Ecto neural progenitor cell (in vitro differentiated cells): ENCODE measurements around the gene FOCAD.

ENCODE experiments used
- DNase-seq: peaks from one replicate; pipeline ENCODE4 v3.0.0-alpha.2; 2018; ENCODE audit warnings: low spot score

FOCAD gene

DNA sequence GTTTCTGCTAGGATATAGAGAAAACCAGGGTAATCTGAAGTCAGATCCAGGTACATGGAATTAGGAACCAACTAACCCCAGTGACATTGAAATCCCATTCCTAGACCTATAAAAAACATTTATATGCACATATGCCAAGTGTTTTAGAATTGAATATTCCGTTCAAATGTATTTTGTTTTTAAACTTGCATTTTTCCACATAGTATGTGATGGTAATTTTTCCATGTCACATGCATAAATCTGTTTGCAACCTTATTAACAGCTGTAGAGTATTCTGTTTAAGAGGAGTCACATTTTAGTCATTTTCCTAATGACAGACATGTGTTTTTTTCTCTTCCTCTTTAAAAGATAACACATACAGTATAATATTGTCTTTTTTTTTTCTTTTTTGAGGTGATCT lies 50.2 kb downstream of the FOCAD start:
- no peak for DNase-seq

DNA sequence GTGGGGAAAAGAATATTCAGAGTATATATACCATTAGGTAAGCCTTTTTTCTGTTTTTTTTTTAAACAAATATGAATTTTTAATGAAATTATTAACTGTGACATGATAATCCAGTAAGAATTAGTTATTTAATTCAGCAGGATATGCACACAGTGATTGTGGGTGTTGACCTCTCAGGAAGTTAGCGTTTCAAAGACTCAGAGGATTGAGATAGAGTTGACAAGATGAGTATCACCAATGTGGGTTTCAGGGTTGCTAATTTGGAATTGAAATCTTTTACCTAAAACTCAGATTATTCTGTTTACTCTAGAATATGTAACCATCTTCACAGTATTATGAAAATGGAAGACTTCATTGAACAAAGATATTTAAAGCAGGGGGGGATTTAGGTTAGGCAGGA lies 56.2 kb downstream of the FOCAD start:
- DNase-seq: no peak

DNA sequence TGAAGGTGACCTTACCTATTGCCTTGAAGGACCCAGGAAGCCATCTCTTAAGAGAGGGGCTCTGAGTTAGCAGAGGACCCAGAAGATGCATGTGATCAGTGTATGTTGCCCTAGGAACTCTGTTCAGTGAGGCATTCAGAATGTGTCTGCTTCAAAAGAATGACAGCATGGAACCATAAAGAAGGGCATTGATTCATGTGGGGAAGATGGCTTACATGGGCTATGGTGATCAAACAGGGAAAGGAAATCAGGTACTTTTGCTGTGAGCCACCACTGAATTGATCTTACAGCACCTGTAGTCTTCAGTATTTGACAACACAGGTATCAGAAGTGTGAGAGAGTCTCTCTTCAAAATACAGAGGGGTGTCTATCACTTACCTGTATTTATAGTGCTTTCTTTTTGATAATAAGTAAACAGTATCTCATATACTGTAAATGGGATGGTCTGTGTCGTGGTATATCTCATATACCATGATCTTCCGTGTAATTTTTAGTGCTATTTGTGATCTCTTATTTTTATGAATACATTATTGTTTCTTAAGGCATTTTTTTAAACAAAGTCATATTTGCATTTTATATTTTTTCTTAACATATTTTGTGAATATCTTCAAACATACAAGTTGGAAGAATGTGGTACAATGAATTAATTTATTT lies 57.0 kb downstream of the FOCAD start:
- DNase-seq: no peak

DNA sequence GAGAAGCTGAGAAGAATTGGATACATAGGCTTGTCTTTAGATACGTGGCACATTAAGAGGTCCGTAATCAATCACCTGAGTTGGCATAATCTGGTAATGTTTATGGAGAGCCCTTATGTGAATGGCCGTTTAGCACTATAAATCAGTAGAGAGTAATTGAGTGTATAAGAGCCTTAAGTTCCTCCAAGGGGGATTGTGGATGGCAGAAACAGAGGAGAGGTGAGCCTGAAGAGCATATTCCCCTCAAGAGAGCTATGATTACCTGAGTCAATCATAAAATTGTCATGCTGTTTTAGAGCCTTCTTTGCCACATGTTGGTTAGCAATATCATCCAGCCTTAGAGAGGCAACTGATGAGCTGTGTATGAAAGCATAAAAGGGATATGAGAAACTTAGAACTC lies 58.8 kb downstream of the FOCAD start:
- DNase-seq: no peak

DNA sequence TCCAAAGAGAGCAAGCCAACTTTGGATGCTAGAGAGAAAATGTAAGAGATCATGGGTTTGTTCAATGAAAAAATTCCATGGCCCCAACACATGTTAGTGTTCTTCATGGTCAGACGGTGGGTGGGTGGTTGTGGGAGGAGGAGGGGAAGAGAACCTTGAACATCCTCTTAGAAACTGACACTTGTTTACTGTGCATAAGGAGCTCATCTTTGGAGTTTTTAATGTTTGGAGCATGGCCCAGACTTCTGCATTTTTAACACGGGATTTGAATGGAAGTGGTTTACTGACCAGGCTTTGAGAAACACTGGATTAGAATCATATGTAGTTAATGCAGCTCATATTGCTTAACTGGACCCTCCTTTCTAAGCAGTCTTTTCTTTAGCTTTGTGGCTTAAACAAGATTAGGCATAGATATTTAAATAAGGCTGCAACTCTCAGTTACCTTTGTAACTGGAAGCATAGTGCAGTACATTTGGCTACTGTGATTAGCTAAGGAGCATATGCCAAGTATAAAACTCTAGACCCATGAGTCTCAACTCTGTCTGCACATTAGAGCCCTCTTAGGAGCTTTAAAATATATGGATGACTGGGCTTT lies 60.1 kb downstream of the FOCAD start:
- no peak for DNase-seq

DNA sequence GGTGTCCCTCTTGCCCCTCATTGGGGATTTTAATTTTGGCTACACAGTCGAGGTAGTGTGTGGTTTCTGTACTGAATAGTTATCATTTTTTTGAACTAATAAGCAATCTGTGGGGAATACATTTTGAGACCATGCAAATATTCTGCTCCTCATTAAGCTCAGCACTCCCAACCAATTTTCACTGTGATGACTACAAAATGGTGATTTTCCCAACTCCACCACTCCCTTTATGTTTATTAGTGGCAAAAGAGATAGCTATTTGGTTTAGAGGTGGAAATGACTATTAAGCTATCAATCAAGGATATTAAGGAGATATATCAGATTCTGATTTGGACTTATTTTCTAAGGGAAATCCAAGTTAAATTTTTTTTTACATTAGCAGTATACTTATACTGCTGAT lies 62.9 kb downstream of the FOCAD start:
- DNase-seq: no peak

DNA sequence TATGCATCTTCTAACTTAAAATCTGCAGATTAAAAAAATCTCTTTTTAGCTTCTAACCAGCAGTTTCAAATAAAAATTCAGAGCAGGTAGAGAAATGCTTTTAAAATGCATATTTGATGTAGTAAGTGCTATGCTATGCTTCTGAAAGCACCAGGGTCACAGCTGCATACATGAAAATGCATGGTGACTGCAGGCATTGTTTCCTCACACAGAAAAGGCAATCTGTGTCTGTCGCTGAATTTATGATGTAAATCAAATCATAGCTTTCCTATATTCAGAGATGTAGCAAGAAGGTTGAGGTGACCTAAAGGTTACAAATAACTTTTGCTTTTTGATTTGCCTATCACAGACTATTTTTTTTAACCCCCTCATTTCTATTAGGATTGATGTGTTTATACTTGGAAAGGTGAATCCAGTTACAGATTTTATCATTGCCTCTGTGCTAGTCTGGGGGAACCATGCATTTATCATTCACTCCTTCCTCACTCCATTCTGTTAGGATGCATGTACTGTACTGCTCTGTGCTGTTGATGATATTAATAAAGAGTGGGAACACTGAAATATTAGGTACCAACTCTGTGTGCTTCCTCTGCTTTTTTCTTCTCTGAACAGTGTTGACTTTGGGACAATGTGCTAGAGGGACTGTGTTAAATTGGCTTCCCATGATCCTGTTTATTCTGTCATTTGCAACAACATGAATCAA lies 65.6 kb downstream of the FOCAD start:
- DNase-seq: no peak

DNA sequence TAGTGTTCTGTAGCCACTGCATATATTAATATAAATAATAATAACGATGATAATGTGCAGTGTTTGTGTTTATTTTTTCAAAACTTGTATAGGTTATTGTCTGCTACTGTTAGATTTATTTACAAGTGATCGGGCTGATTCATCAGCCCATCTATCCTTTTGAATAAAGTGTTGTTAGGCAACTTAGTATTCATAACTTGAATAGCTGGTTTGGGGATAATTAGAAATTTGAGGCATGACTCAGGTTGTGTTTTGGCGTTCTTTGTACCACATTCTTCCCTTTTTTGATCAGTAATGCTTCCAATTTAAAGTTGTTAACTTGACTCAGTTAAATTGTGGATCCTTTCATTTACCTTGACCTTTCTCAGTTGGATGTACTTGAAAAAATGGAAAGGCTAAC lies 69.7 kb downstream of the FOCAD start:
- no peak for DNase-seq

DNA sequence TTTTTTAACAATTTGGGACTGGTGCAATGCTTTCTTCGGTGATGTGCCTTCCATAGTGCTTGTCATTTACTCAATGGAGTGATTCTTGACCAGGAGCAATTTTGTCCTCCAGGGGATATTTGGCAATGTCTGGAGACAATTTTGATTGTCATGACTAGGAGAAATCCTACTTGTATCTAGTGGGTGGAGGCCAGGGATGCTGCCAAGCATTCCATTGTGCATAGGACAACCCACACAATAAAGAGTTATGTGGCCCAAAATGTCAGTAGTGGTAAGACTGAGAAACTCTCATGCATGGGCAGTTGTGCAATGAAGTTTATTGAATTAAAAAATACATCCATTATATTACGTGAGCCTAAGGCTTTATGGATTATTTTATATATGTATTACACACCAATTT lies 70.5 kb downstream of the FOCAD start:
- DNase-seq: no peak

DNA sequence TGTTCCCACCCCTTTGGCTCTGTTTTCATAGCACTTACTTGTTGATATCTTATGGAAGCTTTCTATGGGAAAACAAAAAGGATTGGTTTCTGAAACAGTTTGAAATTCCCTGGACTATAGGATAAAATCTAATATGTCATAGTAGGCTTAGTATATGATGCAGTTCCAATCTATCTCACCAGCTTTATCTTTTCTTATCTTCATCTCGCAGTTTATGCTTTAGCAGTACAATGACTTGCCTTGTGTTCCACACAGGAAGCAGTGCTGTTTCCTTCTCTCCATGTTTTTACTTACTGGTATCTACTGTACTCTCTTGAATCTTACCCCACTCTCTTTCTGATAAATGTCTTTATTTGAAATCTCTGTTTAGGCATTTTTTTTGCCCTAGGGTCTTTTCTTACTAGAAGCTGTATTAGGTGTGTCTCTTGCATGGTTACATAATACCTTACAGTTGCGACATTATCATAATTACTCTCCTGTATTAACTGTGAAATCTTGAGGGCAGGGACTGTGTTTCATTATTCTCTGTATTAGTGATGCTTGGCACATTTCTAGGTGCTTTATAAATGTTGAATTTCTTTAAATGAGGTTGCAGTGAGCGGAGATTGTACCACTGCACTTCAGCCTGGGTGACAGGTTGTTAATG lies 76.3 kb downstream of the FOCAD start:
- no peak for DNase-seq

DNA sequence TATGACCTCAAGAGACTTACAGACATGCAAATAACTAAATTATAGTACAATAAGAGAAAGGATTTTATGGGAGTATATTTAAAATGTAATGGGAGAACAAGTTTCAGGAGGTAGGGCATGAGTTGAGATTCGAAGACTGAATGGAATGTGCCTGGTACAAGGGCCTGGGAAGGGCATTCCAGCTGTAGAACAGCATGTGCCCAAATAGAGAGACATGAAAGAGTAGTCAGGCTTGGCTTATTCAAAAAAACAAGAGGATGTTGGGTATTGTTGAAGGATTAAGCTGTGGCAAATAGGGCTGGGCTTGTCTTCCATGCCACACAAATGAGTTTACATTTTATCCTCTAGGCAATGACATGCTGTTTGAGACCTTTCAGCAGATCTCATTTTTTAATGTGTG lies 86.9 kb downstream of the FOCAD start:
- DNase-seq: no peak

DNA sequence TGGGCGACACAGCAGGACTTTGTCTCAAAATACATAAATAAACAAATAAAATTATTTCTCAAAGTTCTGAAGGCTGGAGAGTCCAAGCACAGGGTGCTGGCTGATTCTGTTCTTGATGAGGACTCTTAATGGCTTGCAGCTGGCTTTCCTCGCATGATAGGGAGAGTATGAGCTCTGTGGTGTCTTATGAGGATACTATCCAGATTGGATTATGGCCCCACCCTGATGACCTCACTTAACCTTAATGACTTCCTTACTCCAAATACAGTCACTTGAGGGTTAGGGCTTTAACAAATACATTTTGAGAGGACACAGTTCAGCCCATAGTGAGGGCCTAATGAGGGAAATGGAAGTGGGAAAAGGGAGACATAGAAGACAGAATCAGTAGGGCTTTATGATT lies 87.7 kb downstream of the FOCAD start:
- no peak for DNase-seq

DNA sequence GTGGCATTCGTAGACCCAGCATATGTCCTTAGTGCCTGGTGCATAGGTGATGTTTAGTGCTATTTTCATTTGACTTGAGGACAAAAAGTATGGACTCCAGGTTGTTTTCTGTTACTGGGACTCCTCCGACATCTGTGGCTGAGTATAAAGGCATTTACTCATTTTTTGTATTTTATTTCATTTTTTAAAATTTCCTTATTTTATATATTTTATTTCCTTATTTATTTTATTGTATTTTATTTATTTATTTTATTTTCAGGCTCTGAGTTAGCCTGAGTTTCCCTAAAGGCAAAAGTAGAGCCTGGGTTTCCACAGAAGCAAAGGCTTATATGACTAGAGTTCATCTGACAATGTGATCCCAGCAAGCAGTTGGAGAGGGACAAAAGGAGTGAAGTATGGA lies 91.6 kb downstream of the FOCAD start:
- DNase-seq: no peak

DNA sequence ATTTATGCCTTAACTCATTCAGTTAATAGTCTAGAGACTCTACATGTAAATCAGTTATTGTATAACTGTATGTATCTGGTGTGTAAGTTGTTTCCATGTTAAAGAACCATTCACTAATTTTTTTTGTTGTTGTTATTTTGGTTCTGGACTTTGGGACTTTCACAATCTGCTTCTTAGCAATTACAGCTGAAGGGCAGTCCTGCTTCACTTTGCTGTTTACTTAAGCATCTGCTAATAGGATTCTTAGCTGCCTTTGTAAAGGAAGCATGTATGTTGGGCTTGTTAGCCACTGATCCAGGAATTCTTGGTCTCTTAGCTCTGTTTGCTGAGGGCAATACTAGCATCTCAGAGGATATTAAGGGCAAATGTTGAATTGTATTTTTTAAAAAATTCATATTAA lies 97.0 kb downstream of the FOCAD start:
- DNase-seq: no peak

DNA sequence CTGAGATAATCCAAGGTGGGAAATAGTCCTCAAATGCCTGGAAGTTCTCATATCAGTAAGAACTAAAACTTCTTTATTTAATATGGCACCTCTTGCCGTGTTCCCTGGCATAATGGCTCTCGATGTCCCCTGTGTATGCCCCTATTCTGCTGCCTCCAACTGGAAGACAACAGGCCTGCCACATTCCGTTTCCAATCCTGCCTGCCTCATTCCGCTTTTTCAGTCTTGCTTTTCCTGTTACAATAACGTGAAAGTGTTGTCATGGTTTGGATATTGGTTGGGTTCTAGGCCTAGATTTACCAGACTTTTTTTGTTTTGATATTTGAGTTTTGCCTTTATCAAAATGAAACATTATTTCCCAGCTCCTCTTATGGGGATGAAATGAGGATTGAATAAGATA lies 98.2 kb downstream of the FOCAD start:
- DNase-seq: no peak

DNA sequence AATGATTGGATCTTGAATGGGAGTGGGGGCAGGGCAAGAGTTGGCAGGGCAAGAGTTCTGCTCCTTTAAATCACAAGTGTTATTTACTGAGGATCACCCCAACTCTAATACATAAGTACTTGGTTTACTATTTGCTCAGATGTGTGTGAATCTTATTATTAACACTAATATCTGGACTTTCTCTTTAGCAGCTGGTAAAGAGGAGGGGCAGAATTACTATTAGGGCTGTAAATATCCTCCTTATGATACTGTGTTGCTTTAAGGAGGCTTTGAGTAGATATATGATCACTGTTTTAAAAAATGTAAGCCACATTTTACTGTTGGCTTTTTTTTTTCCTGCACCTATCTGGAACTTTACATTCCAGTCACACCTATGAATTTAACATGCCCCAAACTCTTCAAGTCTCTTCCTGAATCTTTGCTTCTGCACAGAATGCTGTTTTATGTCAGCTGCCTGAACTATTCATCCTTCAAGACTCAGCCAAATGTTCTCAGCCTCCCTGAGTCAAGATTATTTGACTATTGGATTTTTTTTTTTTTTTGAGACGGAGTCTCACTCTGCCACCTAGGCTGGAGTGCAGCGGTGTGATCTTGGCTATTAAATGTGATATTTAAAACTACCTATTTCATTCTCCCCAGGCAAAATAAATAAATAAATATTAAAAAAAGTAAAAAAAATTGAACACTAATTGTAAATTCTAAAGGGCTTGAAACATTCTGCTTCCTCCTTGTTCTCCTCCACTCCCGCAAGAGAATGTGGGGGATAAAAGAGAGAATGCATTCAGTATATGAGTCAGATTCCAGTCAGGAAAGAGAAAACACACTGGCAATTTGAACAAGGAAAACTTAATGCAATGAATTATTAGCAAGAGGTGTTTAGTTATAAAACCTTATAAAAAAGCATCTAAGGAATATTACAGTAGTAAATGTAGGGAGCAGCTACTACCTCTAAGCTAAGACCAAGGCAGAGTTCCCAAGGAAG lies 99.3 kb downstream of the FOCAD start:
- DNase-seq: no peak

DNA sequence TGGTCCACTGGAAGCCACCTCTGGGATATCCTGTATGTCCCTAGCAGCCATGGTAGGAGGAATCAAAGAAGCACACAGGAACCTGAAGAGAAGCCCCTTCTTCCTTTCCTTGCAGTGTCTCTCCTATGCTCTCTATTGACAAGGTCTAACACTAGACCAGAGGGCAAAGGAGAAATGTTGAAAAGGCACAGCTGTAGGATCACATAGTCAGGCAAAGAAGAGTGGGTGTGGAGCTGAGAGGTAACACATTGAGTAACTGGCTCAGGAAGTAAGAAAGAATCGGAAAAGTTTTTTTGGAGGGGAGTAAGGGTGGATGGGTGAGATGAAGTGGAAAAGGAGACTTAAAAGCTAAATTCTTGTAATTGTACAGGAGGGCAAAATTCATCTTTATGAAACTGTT lies 100.1 kb downstream of the FOCAD start:
- no peak for DNase-seq

DNA sequence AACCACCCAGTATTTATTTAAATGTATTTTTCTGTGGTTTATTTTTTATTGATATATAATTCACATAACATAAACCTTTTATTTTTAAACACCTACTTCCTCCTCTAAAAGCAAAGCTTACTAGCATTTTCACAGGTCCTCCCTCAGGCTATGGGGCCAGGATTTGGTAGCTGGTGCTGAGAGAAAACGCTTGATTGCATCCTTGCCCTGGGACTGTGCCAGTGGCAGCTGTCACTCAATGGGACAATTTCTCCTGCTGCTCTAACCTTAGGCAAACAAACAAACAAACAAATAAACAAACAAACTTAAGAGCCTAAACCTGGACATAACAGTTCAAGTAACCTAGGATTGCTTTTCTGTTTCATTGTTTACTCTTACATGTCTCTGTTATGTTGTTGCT lies 102.7 kb downstream of the FOCAD start:
- DNase-seq: no peak

DNA sequence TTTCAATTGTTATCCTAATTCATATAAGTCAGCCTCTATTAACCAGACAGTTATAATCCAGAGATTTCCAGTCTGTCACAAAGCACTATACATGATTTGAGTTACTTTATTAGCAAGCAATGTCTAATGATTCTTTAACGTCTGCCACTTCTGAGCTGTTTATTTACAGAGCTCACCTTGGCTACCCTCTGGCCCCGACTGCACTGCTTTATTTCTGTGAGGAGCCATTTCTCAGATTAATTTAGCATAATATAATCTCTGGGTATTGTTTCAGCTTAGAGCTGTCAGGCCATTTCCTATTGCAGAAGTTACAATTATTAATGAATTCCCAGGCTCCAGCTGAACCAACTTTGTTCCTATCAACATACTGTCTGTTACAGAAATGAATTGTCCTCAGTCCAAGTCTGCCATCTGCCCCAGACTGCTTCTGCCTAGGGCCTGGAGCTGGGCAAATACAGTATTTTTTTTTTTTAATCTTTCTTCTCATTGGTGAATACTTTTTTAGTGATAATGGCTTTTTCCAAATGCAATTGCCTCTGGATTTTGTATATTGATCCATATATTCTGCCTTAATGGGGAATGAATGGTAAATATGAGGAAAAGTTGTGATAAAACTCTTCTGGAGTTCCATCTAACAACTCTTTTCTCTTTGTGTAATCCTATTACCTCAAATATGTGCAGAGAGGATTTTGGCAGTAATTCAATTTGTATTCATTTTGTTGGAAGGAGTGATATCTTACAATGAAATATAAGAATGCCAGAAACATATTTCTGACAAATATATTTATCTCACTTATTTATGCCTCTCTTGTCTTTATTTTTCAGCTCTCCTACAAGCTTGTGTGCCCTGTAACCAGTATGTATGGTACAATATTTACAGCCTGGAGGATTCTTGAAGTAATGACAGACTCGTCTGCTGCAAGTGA lies 104.7 kb downstream of the FOCAD start:
- DNase-seq: no peak

DNA sequence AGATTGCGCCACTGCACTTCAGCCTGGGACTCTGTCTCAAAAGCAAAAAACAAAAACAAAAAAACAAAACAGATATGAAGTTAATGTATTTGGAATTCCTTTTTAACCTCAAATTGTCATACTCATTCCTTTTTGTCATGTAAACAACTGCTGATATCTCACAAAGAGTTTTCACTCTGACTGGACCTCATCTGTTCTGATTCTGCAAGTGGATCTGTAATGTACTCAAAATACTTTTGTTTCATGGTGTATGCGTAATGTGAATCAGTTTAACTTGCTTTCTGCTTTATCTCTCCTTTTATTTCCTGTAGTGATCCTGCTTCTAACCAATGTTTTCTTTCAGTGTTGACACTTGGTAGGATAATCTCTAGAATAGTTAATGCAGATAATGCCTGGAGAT lies 106.7 kb downstream of the FOCAD start:
- DNase-seq: no peak

DNA sequence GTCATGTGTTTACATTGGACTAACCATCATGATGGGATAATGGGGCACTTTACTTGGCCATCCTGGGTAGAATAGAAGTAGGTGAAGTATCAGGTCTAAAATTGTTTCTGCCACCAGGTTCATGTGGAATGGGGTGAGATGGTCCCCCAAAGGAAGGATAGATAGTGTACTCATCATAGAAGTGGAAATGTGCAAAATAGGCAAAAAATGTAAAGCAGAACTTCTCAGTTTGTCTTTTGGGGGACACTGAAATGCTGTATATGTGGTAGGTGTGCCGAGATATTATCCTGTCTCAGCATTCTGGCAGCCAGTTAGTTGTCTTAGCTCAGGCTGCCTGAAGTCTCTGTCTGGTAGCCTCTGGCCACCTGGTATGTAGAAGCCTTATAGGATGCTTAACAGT lies 107.6 kb downstream of the FOCAD start:
- no peak for DNase-seq
